ENCODE results near the gene SLC38A10. TPM values are rescaled to one million over a fixed set of nuclear protein-coding genes. Genes with fewer than 3 reads are reported as not detected.

Gene SLC38A10
- total RNA-seq, 2 donors from 2014 or later, result 46.2 to 63.4 TPM

- DNase-seq (ENCODE audit: low spot score), result no peak
- no peak overlapping the region for H3K27ac ChIP-seq
- no peaks in the 10 kb centered on the region for H3K9me3 ChIP-seq
- H3K4me1 ChIP-seq, result peaks cover 0 to 12% of the 10 kb centered on the region in 2 donors
- no peaks in the 10 kb centered on the region for H3K27me3 ChIP-seq
- no peak overlapping the region for H3K4me3 ChIP-seq
- TF ChIP-seq, protein P1, sequence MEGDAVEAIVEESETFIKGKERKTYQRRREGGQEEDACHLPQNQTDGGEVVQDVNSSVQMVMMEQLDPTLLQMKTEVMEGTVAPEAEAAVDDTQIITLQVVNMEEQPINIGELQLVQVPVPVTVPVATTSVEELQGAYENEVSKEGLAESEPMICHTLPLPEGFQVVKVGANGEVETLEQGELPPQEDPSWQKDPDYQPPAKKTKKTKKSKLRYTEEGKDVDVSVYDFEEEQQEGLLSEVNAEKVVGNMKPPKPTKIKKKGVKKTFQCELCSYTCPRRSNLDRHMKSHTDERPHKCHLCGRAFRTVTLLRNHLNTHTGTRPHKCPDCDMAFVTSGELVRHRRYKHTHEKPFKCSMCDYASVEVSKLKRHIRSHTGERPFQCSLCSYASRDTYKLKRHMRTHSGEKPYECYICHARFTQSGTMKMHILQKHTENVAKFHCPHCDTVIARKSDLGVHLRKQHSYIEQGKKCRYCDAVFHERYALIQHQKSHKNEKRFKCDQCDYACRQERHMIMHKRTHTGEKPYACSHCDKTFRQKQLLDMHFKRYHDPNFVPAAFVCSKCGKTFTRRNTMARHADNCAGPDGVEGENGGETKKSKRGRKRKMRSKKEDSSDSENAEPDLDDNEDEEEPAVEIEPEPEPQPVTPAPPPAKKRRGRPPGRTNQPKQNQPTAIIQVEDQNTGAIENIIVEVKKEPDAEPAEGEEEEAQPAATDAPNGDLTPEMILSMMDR (IDR thresholded peaks at IDR 0.05), result no peak
- peaks cover 48% of the 10 kb centered on the region for H3K36me3 ChIP-seq
Observed at GRCh38 chr17:81272616-81273015, 22.5 kb downstream of the SLC38A10 start.

- Histone ChIP-seq H3K27ac (no peak overlapping the region), H3K36me3 (peaks cover 48% of the 10 kb centered on the region), H3K4me3 (no peak overlapping the region), H3K27me3 (no peaks in the 10 kb centered on the region), H3K4me1 (no peaks in the 10 kb centered on the region), H3K9me3 (no peaks in the 10 kb centered on the region)
- DNase-seq (ENCODE audit: low spot score), result no peak
- TF ChIP-seq, protein P1 (IDR thresholded peaks at IDR 0.05), result no peak
Observed at GRCh38 chr17:81271226-81271625, 23.9 kb downstream of the SLC38A10 start.

GRCh38 chr17:81270279-81270678, 24.8 kb downstream of the SLC38A10 start:
- H3K4me3 ChIP-seq, result no peak overlapping the region
- TF ChIP-seq, protein P1 (IDR thresholded peaks at IDR 0.05), result no peak
- H3K36me3 ChIP-seq, result peaks cover 45% of the 10 kb centered on the region
- no peaks in the 10 kb centered on the region for H3K9me3 ChIP-seq
- H3K27me3 ChIP-seq, result no peaks in the 10 kb centered on the region
- H3K4me1 ChIP-seq, result no peaks in the 10 kb centered on the region
- no peak for DNase-seq (ENCODE audit: low spot score)
- no peak overlapping the region for H3K27ac ChIP-seq

DNA sequence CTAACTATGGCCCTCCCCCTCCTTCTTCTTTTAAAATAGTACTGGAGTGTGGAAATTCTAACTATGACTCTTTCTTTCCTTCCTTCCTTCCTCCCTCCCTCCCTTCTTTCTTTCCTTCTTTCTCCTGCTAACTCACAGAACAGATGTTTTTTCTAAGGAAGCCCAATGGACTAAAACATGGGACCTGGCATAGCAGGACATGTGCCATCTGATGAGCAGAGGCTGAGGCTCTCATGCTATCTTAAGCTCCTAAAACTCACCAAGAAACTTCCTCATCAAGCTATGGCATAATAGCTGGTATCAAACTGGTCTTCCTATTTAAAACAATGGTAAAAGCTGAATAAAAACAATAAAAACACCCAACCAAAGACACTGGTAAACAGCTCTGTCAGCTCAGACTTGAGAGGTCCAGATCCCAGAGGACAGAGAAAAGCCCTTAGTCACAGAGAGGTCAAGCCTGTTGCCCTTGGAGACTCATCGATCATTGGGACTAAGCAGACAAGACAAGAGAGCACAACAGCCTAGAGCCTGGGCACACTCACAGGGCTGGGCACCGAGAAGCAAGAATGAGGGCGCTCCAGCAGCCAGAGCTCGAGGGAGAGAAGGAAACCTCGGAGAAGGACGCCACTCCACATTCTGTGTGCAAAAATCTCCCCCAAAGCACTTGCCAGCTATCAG, 27.6 kb downstream of the SLC38A10 start:
- no peaks in the 10 kb centered on the region for H3K9me3 ChIP-seq
- peaks cover 42% of the 10 kb centered on the region for H3K36me3 ChIP-seq
- no peaks in the 10 kb centered on the region for H3K4me1 ChIP-seq
- no peak overlapping the region for H3K27ac ChIP-seq
- no peak for DNase-seq (ENCODE audit: low spot score)
- no peak overlapping the region for H3K4me3 ChIP-seq
- TF ChIP-seq, protein P1 (IDR thresholded peaks at IDR 0.05), result no peak
- H3K27me3 ChIP-seq, result no peaks in the 10 kb centered on the region

DNA sequence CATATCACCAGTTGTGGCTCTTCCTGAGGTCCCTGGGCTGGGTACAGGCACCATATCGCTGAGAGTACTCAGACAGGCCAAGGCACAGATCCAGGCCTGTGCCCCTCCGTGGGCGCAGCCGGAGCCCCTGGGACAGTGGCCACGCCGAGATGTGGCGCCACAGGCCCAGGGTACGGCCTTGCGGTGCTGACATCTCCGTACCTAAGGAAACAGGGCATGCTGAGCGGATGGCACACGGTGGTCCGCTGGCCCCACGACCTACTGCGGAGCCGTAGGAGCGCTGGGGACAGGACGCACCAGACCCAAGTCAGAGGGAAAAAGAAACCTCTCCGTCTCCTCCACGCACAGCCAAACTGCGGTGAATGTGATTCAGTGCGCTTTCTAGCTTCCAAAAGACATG, 29.5 kb downstream of the SLC38A10 start:
- Histone ChIP-seq H3K27ac (no peak overlapping the region), H3K4me1 (no peaks in the 10 kb centered on the region), H3K9me3 (no peaks in the 10 kb centered on the region), H3K36me3 (peaks cover 45% of the 10 kb centered on the region), H3K4me3 (no peak overlapping the region), H3K27me3 (no peaks in the 10 kb centered on the region)
- TF ChIP-seq, protein P1 (IDR thresholded peaks at IDR 0.05), result no peak
- no peak for DNase-seq (ENCODE audit: low spot score)

- Histone ChIP-seq H3K27me3 (no peaks in the 10 kb centered on the region), H3K9me3 (no peaks in the 10 kb centered on the region), H3K4me1 (no peaks in the 10 kb centered on the region), H3K36me3 (peaks cover 50% of the 10 kb centered on the region), H3K4me3 (no peak overlapping the region), H3K27ac (no peak overlapping the region)
- TF ChIP-seq, protein P1 (IDR thresholded peaks at IDR 0.05), result no peak
- no peak for DNase-seq (ENCODE audit: low spot score)
Observed at GRCh38 chr17:81264640-81265039, 30.5 kb downstream of the SLC38A10 start.
